ENCODE measurements around the gene DGCR6L. TPM values are rescaled to one million over a fixed set of nuclear protein-coding genes. Genes with fewer than 3 reads are reported as not detected.

Gene DGCR6L
- total RNA-seq, 1 experiment from 2014 or later: 68.5 TPM

- TF ChIP-seq USF1 (CRISPR knock-in tag; IDR thresholded peaks at IDR 0.05) (no peak), JAZF1 (CRISPR knock-in tag; IDR thresholded peaks at IDR 0.05) (no peak), SMAD4 (CRISPR knock-in tag; IDR thresholded peaks at IDR 0.05) (no peak), ZNF423 (CRISPR knock-in tag; IDR thresholded peaks at IDR 0.05) (no peak), ZSCAN18 (CRISPR knock-in tag; IDR thresholded peaks at IDR 0.05) (no peak), ZNF532 (CRISPR knock-in tag; IDR thresholded peaks at IDR 0.05; ENCODE audit: borderline replicate concordance) (no peak), TEAD4 (CRISPR knock-in tag; IDR thresholded peaks at IDR 0.05) (no peak), IRF2 (CRISPR knock-in tag; IDR thresholded peaks at IDR 0.05; ENCODE audit: borderline replicate concordance, low read depth) (no peak), TEAD1 (CRISPR knock-in tag; IDR thresholded peaks at IDR 0.05) (no peak)
- TF ChIP-seq, protein P1, sequence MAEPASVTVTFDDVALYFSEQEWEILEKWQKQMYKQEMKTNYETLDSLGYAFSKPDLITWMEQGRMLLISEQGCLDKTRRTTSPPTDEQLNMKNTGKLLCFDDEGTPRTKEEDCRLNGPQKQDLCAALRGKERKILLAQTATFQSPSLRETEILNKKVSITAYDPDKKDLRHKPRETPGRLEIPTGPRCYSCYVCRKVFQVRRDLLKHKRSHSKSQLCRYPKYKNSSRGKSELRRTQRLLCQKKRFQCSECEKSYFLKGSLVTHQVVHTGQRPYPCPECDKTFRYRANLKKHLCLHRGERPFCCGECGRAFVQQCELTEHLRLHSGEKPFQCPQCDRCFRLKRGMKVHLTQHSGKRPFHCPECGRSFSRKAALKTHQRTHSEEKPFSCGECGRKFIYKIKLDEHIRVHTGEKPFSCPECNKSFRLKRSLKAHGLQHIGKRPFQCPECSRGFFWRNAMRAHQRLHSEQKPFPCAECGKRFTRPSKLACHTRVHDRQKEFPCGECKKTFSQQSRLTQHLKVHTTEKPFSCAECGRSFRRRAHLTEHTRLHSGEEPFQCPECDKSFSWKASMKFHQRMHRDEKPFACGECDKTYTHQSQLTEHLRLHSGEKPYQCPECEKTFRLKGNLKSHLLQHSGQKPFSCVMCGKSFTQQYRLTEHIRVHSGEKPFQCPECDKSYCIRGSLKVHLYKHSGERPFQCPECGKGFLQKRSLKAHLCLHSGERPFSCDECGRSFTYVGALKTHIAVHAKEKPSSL (CRISPR knock-in tag; conservative IDR thresholded peaks at IDR 0.05): no peak
- TF ChIP-seq, protein P2, sequence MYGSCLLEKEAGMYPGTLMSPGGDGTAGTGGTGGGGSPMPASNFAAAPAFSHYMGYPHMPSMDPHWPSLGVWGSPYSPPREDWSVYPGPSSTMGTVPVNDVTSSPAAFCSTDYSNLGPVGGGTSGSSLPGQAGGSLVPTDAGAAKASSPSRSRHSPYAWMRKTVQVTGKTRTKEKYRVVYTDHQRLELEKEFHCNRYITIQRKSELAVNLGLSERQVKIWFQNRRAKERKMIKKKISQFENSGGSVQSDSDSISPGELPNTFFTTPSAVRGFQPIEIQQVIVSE (CRISPR knock-in tag; IDR thresholded peaks at IDR 0.05; ENCODE audit: borderline replicate concordance): no peak
Measured at GRCh38 chr22:20272700-20273099, 47.2 kb downstream of the DGCR6L start (continued).

DNA sequence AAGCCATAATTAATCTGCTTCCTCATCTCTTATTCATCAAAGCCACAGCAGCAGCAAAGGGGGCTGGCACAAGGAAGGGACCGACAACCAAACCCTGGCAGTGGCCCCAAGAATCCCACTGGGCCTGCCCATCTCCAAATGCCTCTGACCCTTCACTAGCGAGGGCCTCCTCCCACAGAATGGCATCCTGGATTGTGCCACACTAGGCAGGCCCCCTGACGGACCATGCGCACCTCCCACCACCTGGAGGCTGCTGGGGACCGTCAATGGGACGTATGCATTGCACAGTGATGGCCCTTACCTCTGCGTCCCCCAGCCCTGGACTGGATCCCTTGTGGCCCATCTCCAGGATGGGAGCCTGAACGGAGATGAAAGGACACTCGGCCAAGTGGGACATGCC lies 47.7 kb downstream of the DGCR6L start:
- ChIA-PET POLR2A (no interaction called here), CTCF (interaction anchor here (1.0 to 1.1 kb wide), 2 partner anchors 12 to 115 kb away, joined by 3 read pairs; no protein-coding TSS in a partner anchor)
- H3K4me3 Mint-ChIP-seq: no peak overlapping the region
- DNase-seq (ENCODE audit: low spot score) (no peak), ATAC-seq (no peak)
- no peak overlapping the region for H3K27ac Mint-ChIP-seq
- H3K27me3 Mint-ChIP-seq (ENCODE audit: low read depth): no peaks in the 10 kb centered on the region
- H3K36me3 Mint-ChIP-seq: no peaks in the 10 kb centered on the region
- H3K4me1 Mint-ChIP-seq: peaks cover 12% of the 10 kb centered on the region
- no peaks in the 10 kb centered on the region for H3K9me3 Mint-ChIP-seq
- no peak for TF ChIP-seq ZNF317 (CRISPR knock-in tag; IDR thresholded peaks at IDR 0.05; ENCODE audit: borderline replicate concordance, low read depth)
- TF ChIP-seq ZBTB21 (CRISPR knock-in tag; IDR thresholded peaks at IDR 0.05; ENCODE audit: borderline replicate concordance): no peak
- TF ChIP-seq IRF2 (CRISPR knock-in tag; IDR thresholded peaks at IDR 0.05; ENCODE audit: borderline replicate concordance, low read depth): no peak
- TF ChIP-seq ZNF232 (CRISPR knock-in tag; IDR thresholded peaks at IDR 0.05): no peak
- TF ChIP-seq MXD4 (CRISPR knock-in tag; IDR thresholded peaks at IDR 0.05; ENCODE audit: borderline replicate concordance): no peak
- TF ChIP-seq ERG (CRISPR knock-in tag; IDR thresholded peaks at IDR 0.05): no peak
- no peak for TF ChIP-seq ZNF219 (CRISPR knock-in tag; IDR thresholded peaks at IDR 0.05; ENCODE audit: borderline replicate concordance)
- TF ChIP-seq RORB (CRISPR knock-in tag; IDR thresholded peaks at IDR 0.05): no peak
- no peak for TF ChIP-seq GABPB1 (CRISPR knock-in tag; IDR thresholded peaks at IDR 0.05)
- TF ChIP-seq, protein P3, sequence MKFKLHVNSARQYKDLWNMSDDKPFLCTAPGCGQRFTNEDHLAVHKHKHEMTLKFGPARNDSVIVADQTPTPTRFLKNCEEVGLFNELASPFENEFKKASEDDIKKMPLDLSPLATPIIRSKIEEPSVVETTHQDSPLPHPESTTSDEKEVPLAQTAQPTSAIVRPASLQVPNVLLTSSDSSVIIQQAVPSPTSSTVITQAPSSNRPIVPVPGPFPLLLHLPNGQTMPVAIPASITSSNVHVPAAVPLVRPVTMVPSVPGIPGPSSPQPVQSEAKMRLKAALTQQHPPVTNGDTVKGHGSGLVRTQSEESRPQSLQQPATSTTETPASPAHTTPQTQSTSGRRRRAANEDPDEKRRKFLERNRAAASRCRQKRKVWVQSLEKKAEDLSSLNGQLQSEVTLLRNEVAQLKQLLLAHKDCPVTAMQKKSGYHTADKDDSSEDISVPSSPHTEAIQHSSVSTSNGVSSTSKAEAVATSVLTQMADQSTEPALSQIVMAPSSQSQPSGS (CRISPR knock-in tag; IDR thresholded peaks at IDR 0.05; ENCODE audit: borderline replicate concordance, low read depth): no peak
- no peak for TF ChIP-seq TEAD1 (CRISPR knock-in tag; IDR thresholded peaks at IDR 0.05)
- TF ChIP-seq ATF3 (CRISPR knock-in tag; conservative IDR thresholded peaks at IDR 0.05): no peak
- no peak for TF ChIP-seq ZNF138 (CRISPR knock-in tag; conservative IDR thresholded peaks at IDR 0.05)
- no peak for TF ChIP-seq TCF7 (CRISPR knock-in tag; IDR thresholded peaks at IDR 0.05; ENCODE audit: low read depth)
- TF ChIP-seq NFYB (CRISPR knock-in tag; conservative IDR thresholded peaks at IDR 0.05; ENCODE audit: low read depth): no peak
- TF ChIP-seq CREM (CRISPR knock-in tag; IDR thresholded peaks at IDR 0.05): no peak

Measured in WTC11 (cell line).